ENCODE results near the gene AGXT2. TPM values are rescaled to one million over a fixed set of nuclear protein-coding genes. Genes with fewer than 3 reads are reported as not detected.

The AGXT2 gene
- total and polyA plus RNA-seq, 10 of the 15 experiments (the other 5 are each of a cell fraction or from before 2014, with no cell fraction given) = not detected

DNA sequence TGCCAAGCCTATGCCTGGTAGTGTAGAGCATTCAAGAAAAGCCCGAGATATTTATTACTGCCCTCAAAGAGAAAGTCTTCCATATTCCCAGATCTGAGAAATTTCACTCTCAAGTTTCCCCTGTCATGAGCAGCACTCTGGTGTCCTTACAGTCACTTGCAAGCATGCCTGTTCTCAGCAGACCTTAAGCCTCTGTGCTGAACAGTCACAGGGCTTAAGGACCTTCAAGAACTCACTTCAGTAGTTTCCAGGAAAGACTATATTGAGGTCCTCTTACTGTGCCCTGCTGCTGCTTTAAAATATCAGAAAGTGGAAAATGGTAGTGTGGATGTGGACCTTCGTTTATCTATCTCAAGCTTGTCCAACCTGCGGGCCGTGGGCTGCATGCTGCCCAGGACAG is 64.9 kb downstream of the AGXT2 start:
- no TSS peak for BruUV-seq (replicated peaks)
- H3K4me2 ChIP-seq (ENCODE audit: control insufficient read depth, insufficient read depth) = no peak overlapping the region
- no peaks in the 10 kb centered on the region for H3K36me3 ChIP-seq (ENCODE audit: control insufficient read depth in 2 of 2, insufficient read depth in 2 of 2, low read length in 1 of 2)
- intact Hi-C loops (cut with micrococcal nuclease; ENCODE audit: unreplicated experiment) = no loop called here
- SMC1A ChIA-PET (ENCODE audit: uncharacterized antibody, unreplicated experiment) = no interaction called here
- H3K4me3 ChIP-seq = no peak overlapping the region
- FAIRE-seq (no peak), ATAC-seq (no peak), DNase-seq (ENCODE audit: low read depth, low spot score) (no peak)
- H2AFZ ChIP-seq (ENCODE audit: control insufficient read depth, low read depth, low read length) = no peak overlapping the region
- no peaks in the 10 kb centered on the region; the same call in 2 of the 3 replicates for H3K9me3 ChIP-seq (replicated peaks; ENCODE audit: control insufficient read depth, insufficient read depth, low read length)
- RAD21 ChIA-PET (ENCODE audit: unreplicated experiment) = no interaction called here
- TF ChIP-seq RB1 (IDR thresholded peaks at IDR 0.05; ENCODE audit: borderline replicate concordance) (no peak), WRNIP1 (IDR thresholded peaks at IDR 0.05; ENCODE audit: borderline replicate concordance, low read depth, low read length) (no peak), SMAD5 (IDR thresholded peaks at IDR 0.05; ENCODE audit: low read depth) (no peak), LARP7 (IDR thresholded peaks at IDR 0.05) (no peak), FOS (IDR thresholded peaks at IDR 0.05; ENCODE audit: borderline replicate concordance, extremely low read depth, insufficient read length) (no peak), ESRRA (IDR thresholded peaks at IDR 0.05; ENCODE audit: low read length) (no peak), TCF3 (IDR thresholded peaks at IDR 0.05; ENCODE audit: borderline replicate concordance, insufficient read depth, low read depth, low read length) (no peak)
- TF ChIP-seq, protein P1, sequence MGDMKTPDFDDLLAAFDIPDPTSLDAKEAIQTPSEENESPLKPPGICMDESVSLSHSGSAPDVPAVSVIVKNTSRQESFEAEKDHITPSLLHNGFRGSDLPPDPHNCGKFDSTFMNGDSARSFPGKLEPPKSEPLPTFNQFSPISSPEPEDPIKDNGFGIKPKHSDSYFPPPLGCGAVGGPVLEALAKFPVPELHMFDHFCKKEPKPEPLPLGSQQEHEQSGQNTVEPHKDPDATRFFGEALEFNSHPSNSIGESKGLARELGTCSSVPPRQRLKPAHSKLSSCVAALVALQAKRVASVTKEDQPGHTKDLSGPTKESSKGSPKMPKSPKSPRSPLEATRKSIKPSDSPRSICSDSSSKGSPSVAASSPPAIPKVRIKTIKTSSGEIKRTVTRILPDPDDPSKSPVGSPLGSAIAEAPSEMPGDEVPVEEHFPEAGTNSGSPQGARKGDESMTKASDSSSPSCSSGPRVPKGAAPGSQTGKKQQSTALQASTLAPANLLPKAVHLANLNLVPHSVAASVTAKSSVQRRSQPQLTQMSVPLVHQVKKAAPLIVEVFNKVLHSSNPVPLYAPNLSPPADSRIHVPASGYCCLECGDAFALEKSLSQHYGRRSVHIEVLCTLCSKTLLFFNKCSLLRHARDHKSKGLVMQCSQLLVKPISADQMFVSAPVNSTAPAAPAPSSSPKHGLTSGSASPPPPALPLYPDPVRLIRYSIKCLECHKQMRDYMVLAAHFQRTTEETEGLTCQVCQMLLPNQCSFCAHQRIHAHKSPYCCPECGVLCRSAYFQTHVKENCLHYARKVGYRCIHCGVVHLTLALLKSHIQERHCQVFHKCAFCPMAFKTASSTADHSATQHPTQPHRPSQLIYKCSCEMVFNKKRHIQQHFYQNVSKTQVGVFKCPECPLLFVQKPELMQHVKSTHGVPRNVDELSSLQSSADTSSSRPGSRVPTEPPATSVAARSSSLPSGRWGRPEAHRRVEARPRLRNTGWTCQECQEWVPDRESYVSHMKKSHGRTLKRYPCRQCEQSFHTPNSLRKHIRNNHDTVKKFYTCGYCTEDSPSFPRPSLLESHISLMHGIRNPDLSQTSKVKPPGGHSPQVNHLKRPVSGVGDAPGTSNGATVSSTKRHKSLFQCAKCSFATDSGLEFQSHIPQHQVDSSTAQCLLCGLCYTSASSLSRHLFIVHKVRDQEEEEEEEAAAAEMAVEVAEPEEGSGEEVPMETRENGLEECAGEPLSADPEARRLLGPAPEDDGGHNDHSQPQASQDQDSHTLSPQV (IDR thresholded peaks at IDR 0.05) = no peak
- TF ChIP-seq, protein P2, sequence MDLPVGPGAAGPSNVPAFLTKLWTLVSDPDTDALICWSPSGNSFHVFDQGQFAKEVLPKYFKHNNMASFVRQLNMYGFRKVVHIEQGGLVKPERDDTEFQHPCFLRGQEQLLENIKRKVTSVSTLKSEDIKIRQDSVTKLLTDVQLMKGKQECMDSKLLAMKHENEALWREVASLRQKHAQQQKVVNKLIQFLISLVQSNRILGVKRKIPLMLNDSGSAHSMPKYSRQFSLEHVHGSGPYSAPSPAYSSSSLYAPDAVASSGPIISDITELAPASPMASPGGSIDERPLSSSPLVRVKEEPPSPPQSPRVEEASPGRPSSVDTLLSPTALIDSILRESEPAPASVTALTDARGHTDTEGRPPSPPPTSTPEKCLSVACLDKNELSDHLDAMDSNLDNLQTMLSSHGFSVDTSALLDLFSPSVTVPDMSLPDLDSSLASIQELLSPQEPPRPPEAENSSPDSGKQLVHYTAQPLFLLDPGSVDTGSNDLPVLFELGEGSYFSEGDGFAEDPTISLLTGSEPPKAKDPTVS (IDR thresholded peaks at IDR 0.05; ENCODE audit: low read depth, low read length) = no peak
- TF ChIP-seq, protein P3, sequence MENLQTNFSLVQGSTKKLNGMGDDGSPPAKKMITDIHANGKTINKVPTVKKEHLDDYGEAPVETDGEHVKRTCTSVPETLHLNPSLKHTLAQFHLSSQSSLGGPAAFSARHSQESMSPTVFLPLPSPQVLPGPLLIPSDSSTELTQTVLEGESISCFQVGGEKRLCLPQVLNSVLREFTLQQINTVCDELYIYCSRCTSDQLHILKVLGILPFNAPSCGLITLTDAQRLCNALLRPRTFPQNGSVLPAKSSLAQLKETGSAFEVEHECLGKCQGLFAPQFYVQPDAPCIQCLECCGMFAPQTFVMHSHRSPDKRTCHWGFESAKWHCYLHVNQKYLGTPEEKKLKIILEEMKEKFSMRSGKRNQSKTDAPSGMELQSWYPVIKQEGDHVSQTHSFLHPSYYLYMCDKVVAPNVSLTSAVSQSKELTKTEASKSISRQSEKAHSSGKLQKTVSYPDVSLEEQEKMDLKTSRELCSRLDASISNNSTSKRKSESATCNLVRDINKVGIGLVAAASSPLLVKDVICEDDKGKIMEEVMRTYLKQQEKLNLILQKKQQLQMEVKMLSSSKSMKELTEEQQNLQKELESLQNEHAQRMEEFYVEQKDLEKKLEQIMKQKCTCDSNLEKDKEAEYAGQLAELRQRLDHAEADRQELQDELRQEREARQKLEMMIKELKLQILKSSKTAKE (IDR thresholded peaks at IDR 0.05; ENCODE audit: low read depth, poor library complexity, severe bottlenecking) = no peak
- CTCF ChIA-PET = no interaction called here
- no peaks in the 10 kb centered on the region for H4K20me1 ChIP-seq (ENCODE audit: control insufficient read depth, insufficient read depth)
- in situ Hi-C loops (cut with MboI) = no loop called here
- H3K27me3 ChIP-seq (replicated peaks in 1 of 2; ENCODE audit: control insufficient read depth in 2 of 2, insufficient read depth in 2 of 2, low read length in 1 of 2) = no peaks in the 10 kb centered on the region
- H3K9ac ChIP-seq (ENCODE audit: control insufficient read depth, insufficient read depth, low read length) = no peak overlapping the region
- no peaks in the 10 kb centered on the region for H3K4me1 ChIP-seq (ENCODE audit: control insufficient read depth, insufficient read depth, low read length)
- no peak overlapping the region for H3K27ac ChIP-seq (ENCODE audit: control insufficient read depth, insufficient read depth)
- POLR2A ChIA-PET = interaction anchor here (0.6 kb wide), 2 partner anchors 332 to 683 kb away, joined by 3 read pairs; no protein-coding TSS in a partner anchor
- H3K79me2 ChIP-seq (ENCODE audit: control insufficient read depth, insufficient read depth, low read length) = no peaks in the 10 kb centered on the region
- 28% methylated on average over 4 of the region's 4 CpGs for WGBS (ENCODE audit: insufficient coverage, insufficient replicate concordance, low lambda C conversion rate, missing lambda C conversion rate)

All from GM12878 (cell line).